B cell (primary cell): ENCODE measurements around the gene AMPH.

ENCODE experiments used
- CTCF ChIP-seq: fragments of 200-600 bp; IDR thresholded peaks from one replicate; pipeline ENCODE4 v1.8.0; 2022; ENCODE audit warnings: antibody characterized with exemption, mild to moderate bottlenecking
- EZH2 ChIP-seq: IDR thresholded peaks from 2 replicates; pipeline ENCODE4 v1.6.1; 2012; ENCODE audit warnings: borderline replicate concordance, low read depth, mild to moderate bottlenecking, moderate library complexity, low read length; ENCODE audit not compliant: insufficient read depth, poor library complexity, severe bottlenecking

GRCh38 chr7:38425509-38425908 is 205.7 kb downstream of the AMPH start:
- TF ChIP-seq CTCF (no peak), EZH2 (no peak)
